ENCODE data around the gene RIPOR1.
A peak's percentile ranks its signal among the peaks of the same experiment; 100 is the strongest.

Gene RIPOR1

GRCh38 chr16:67561824-67562525 lies 33.3 kb downstream of the RIPOR1 start:
- peak; percentile 69 to 89 for DNase-seq

GRCh38 chr16:67562526-67562917 lies 33.9 kb downstream of the RIPOR1 start, which contains the start of gene CTCF:
Gene CTCF, plus strand, starts transcription at chr16:67562526. Its CDS starts 48,307 bp downstream, at chr16:67610833.
- DNase-seq, result peak in 1 of 2 experiments; percentile 58

GRCh38 chr16:67562918-67563707 lies 34.5 kb downstream of the RIPOR1 start:
- DNase-seq, result no peak

- no peak for DNase-seq
These were observed 35.3 kb downstream of the RIPOR1 start for GRCh38 chr16:67563708-67564468.

- DNase-seq, result no peak
These were observed 37.0 kb downstream of the RIPOR1 start for GRCh38 chr16:67565470-67566100.

- DNase-seq, result no peak
These were observed 42.8 kb downstream of the RIPOR1 start for GRCh38 chr16:67571464-67571863.

GRCh38 chr16:67571981-67572431 lies 43.4 kb downstream of the RIPOR1 start:
- DNase-seq, result no peak

GRCh38 chr16:67579686-67580085 lies 51.1 kb downstream of the RIPOR1 start:
- no peak for DNase-seq

- DNase-seq, result no peak
These were observed 51.6 kb downstream of the RIPOR1 start for GRCh38 chr16:67580202-67580601.

GRCh38 chr16:67593288-67593687 lies 64.7 kb downstream of the RIPOR1 start:
- DNase-seq, result no peak

- no peak for DNase-seq
These were observed 65.1 kb downstream of the RIPOR1 start for GRCh38 chr16:67593701-67594100.

GRCh38 chr16:67594256-67594915 lies 65.8 kb downstream of the RIPOR1 start:
- no peak for DNase-seq

GRCh38 chr16:67594956-67595355 lies 66.3 kb downstream of the RIPOR1 start:
- DNase-seq, result no peak
